Mesodermal cell (in vitro differentiated cells): ENCODE results near the gene ANKRD11.
"Not testable (repeated sequence)": the region's sequence is repeated elsewhere in the genome, so short reads cannot be mapped to it uniquely, and the experiment has no call there.

Source experiments
- H3K27ac ChIP-seq: 2 replicates; pipeline ENCODE4 v1.7.0; 2013; ENCODE audit warnings: mild to moderate bottlenecking, low read depth, low read length, moderate library complexity; ENCODE audit not compliant: severe bottlenecking
- H3K36me3 ChIP-seq: 2 replicates; pipeline ENCODE4 v1.7.1; 2013; ENCODE audit warnings: mild to moderate bottlenecking, low read length, moderate library complexity; ENCODE audit not compliant: control insufficient read depth, insufficient read depth
- H3K4me1 ChIP-seq: one replicate; pipeline ENCODE4 v1.7.1; 2013; ENCODE audit warnings: mild to moderate bottlenecking, low read length; ENCODE audit not compliant: insufficient read depth, control insufficient read depth, poor library complexity, severe bottlenecking
- H3K4me3 ChIP-seq: 2 replicates; pipeline ENCODE4 v1.7.0; 2013; ENCODE audit warnings: low read length, control low read depth, mild to moderate bottlenecking; ENCODE audit not compliant: insufficient read depth, poor library complexity, severe bottlenecking; ENCODE audit errors: extremely low read depth
- H3K9me3 ChIP-seq: 2 replicates; pipeline ENCODE4 v1.7.1; 2013; ENCODE audit warnings: mild to moderate bottlenecking, low read length, moderate library complexity; ENCODE audit not compliant: control insufficient read depth
- whole genome bisulfite sequencing, 2 experiments: methylation state at CpG; one replicate each; pipeline ENCODE4 v1.1.5; 2013; ENCODE audit warnings: missing lambda C conversion rate in 2 of 2; ENCODE audit not compliant: insufficient coverage in 2 of 2; 5-methylcytosine and 5-hydroxymethylcytosine counted together

The ANKRD11 gene

DNA sequence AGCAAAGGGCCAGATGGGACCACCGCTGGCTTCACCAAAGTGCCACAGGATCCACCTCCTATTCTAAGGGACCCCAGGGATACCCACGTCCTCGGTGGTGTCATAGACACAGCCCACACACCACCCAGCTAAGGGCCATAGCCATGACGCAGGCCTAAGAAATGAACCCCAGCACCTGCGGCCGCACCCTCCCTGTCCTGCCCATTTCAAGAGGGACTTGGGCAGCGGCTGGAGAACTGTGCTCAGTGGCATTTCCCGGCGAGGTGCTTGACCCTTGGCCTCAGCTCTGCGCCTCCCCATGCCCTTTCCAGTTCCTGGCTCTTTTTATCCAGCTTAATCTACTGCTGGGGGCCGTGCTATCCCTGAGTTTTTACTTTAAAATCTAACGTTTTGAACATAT, 245.6 kb downstream of the ANKRD11 start:
- WGBS, 2 experiments, result 80 to 83% methylated on average over 9 to 11 of the region's 12 CpGs
- peaks cover 9% of the 10 kb centered on the region for H3K9me3 ChIP-seq
- no peak overlapping the region for H3K27ac ChIP-seq
- H3K4me1 ChIP-seq, result no peaks in the 10 kb centered on the region
- no peaks in the 10 kb centered on the region for H3K36me3 ChIP-seq
- no peak overlapping the region for H3K4me3 ChIP-seq

DNA sequence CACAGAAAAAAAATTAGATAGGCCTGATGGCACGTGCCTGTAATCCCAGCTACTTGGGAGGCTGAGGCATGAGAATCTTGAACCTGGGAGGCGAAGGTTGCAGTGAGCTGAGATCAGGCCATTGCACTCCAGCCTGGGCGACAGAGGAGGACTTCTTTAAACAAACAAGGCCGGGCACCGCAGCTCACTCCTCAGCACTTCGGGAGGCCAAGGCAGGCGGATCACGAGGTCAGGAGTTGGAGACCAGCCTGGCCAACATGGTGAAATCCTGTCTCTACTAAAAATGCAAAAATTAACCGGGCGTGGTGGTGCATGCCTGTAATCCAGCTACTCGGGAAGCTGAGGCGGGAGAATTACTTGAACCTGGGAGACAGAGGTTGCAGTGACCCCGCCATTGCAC, 246.1 kb downstream of the ANKRD11 start:
- not testable (repeated sequence) for H3K27ac ChIP-seq, H3K9me3 ChIP-seq, H3K4me3 ChIP-seq, H3K36me3 ChIP-seq, H3K4me1 ChIP-seq
- WGBS, 2 experiments, result 89 to 90% methylated on average over 13 of the region's 13 CpGs

DNA sequence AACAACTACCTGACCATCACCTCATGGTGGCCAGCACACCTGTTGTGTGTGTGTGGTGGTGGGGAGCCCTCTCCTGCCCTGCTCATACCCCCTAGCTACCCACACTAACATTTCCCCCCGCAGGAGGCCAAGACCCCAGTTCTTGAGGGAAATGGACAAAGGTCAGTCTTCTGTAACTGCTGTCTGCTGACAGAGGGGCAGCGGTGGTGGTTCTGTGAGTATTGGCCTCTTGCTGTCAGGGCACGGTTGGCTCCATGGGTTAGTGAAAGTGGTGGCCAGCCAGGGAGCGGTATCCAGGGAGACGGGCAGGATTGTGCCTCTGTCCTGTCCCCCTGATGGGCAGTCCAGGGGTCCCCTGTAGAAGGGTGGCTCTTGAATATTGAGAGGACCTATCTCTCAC, 246.7 kb downstream of the ANKRD11 start:
- Histone ChIP-seq H3K4me3 (no peak overlapping the region), H3K27ac (no peak overlapping the region), H3K4me1 (no peaks in the 10 kb centered on the region), H3K9me3 (peaks cover 6% of the 10 kb centered on the region), H3K36me3 (no peaks in the 10 kb centered on the region)
- WGBS, 2 experiments, result 91 to 98% methylated on average over 4 of the region's 5 CpGs

DNA sequence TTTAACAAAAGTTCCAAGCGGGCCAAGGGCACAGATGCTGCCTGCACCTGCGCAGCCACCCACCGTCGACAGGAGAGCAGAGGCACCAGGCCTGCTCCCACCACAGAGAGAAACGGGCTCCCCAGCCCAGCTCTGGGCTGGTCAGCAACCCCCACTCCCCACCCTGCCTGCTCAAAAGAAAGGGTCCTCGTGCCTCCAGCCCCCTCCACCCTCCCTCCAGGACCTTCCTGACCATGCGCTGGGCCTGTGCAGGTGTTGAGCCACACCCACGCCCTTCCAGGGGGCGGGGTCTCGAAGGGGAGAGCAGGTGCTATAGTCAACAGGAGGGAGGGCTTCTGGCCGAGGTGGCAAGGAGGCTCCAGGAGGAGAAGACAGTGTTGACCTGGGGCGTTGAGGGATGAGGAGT, 247.6 kb downstream of the ANKRD11 start:
- no peak overlapping the region for H3K27ac ChIP-seq
- H3K4me1 ChIP-seq, result no peaks in the 10 kb centered on the region
- no peaks in the 10 kb centered on the region for H3K9me3 ChIP-seq
- H3K36me3 ChIP-seq, result no peaks in the 10 kb centered on the region
- WGBS, 2 experiments, result 63 to 77% methylated on average over 5 to 9 of the region's 12 CpGs
- H3K4me3 ChIP-seq, result no peak overlapping the region

DNA sequence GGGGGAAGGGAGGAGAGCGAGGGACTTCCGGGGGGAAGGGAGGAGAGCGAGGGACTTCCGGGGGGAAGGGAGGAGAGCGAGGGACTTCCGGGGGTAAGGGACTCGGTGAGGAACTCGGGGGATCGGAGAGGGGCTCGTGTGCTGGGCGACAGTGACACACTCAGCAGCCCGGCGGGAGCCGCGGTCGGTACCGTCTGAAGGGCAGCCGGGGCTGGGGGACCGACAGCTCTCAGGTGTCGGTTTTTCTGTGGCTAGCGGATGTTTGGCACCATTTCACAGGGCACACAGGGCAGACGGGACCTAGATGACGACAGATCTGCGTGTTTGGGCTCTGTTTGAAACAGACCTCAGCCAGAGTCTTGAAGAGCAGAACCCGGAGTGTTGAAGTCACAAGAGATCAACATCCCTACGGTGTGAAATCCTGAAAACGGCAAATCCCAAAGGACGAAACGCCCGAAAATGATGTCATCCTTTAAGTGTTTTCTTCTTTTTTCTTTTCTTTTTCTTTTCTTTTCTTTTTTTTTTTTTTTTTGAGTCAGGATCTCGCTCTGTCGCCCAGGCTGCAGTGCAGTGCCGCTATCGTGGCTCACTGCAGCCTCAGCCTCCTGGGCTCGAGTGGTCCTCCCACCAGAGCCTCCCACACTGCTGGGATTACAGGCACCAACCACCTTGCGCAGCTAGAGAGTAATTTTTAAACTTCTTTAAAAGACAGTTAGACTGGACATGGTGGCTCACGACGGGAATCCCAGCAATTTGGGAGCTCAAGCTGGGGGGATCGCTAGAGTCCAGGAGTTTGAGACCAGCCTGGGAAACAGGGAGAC, 249.0 kb downstream of the ANKRD11 start:
- no peaks in the 10 kb centered on the region for H3K9me3 ChIP-seq
- peaks cover 1% of the 10 kb centered on the region for H3K36me3 ChIP-seq
- peak overlapping the region; percentile 63 for H3K4me3 ChIP-seq
- H3K4me1 ChIP-seq, result no peaks in the 10 kb centered on the region
- H3K27ac ChIP-seq, result peak overlapping the region; percentile 96
- WGBS, 2 experiments, result 9 to 10% methylated on average over 27 to 33 of the region's 39 CpGs

DNA sequence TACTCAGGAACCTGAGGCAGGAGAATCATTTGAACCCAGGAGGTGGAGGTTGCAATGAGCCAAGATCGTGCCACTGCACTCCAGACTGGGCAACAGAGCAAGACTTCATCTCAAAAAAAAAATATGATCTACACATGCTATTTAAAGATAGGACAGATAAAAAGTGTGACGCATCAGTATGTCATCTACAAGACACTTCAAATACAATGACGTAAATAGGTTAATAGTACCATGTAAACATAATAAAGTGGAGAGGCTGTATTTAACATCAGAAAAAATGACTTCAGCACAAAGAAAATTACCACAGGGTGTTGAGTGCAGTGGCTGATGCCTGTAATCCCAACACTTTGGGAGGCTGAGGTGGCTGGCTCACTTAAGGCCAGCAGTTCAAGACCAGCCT, 252.6 kb downstream of the ANKRD11 start:
- no CpG with 5 or more reads among the region's 3 CpGs for WGBS, 2 experiments
- no peaks in the 10 kb centered on the region for H3K9me3 ChIP-seq
- H3K36me3 ChIP-seq, result peaks cover 34% of the 10 kb centered on the region
- no peak overlapping the region for H3K27ac ChIP-seq
- H3K4me1 ChIP-seq, result no peaks in the 10 kb centered on the region
- H3K4me3 ChIP-seq, result no peak overlapping the region

DNA sequence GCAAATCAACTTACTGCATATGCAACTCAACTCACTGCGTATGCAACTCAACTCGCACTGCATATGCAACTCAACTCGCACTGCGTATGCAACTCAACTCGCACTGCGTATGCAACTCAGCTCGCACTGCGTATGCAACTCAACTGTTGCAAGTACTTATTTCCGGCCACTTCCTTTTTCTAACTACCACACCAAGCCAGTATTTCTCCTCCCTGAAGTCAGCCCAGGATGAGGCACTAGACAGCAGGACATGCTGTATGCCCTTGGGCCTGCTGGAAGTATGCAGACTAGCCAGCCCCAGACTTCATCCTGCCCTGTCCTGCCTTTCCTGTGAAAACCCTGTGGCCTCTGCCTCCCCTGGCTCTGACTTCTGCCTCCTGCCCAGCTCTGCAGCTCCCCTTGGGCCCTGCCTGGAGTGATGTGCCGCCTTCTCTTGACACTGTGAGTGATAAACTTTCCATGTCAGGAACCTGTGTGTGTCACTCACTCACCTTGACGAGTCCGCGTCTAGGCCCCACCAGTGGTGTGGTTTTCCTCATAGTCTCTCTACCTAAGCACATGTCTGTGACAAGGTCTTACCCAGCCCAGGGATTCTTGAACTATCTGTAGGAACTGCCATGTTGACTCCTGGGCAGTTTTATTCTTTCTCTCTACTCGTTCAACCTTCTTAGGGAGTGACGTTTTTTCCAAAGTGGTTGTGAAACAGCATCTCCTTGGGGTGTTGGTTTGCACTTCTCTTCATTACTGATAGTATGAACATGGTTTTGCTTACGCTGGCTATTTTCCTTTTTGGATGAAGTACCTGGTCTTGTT, 256.5 kb downstream of the ANKRD11 start:
- Histone ChIP-seq H3K4me3 (no peak overlapping the region), H3K36me3 (peaks cover 69% of the 10 kb centered on the region), H3K27ac (no peak overlapping the region), H3K4me1 (no peaks in the 10 kb centered on the region), H3K9me3 (no peaks in the 10 kb centered on the region)
- 94 to 96% methylated on average over 13 to 14 of the region's 16 CpGs for WGBS, 2 experiments

DNA sequence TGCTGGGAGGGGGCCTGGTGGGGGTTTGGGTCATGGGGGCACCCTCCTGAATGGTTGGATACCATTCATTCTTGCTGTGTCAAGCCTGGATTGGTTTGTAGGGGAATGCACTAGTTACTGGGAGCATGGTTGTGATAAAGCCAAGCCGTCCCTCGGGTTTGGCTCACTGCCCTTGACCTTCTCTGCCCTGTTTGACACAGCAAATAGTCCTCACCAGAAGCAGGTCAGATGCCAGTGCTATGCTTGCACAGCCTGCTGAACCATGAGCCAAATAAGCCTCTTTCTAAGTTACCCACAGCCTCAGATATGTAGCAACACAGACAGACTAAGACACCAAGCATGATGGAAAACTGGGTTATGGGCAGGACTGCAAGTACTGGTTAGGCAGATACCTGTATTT, 258.3 kb downstream of the ANKRD11 start:
- Histone ChIP-seq H3K9me3 (peaks cover 7% of the 10 kb centered on the region), H3K4me1 (no peaks in the 10 kb centered on the region), H3K27ac (no peak overlapping the region), H3K36me3 (peaks cover 86% of the 10 kb centered on the region), H3K4me3 (no peak overlapping the region)
- WGBS, 2 experiments, result 92% methylated on average over 2 of the region's 2 CpGs; no CpG with 5 or more reads in 1 of the 2 experiments

DNA sequence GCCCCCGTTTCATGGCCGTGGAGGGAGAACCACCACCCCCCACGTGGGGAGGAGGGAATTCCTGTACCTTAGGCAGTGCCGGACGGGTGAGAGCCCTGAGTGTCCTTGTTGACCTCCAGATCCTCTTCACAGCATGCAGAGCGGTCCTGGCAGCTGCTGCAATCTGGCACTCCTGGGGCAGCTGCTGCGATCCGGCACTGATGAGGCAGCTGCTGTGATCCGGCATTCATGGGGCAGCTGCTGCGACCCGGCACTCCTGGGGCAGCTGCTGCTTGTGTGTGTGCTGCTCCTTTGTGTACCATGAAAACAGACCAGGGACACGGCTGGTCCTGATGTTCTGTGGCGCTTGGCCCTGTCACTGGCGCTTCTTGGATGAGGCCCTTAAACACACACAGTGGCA, 260.1 kb downstream of the ANKRD11 start:
- Histone ChIP-seq H3K4me3 (no peak overlapping the region), H3K9me3 (peaks cover 13% of the 10 kb centered on the region), H3K27ac (no peak overlapping the region), H3K36me3 (peaks cover 92% of the 10 kb centered on the region), H3K4me1 (no peaks in the 10 kb centered on the region)
- WGBS, 2 experiments, result 94 to 95% methylated on average over 11 to 14 of the region's 14 CpGs

DNA sequence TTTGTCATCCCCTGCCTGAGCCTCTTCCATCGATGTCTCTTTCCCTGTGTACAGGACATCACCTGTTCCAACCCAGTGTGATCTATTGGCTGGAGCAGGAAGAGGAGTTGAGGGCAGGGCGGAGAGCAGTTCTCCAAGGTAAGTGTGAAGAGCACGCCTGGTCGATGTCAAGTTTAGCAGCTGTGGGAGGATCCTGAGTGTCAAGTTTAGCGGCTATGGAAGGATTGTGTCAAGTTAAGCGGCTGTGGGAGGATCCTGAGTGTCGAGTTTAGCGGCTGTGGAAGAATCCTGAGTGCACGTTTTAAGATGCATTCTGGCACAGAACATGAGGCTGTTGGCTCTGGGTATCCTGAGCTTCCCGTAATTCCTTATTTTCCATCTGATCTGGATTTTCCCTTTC, 265.7 kb downstream of the ANKRD11 start:
- no peak overlapping the region for H3K4me3 ChIP-seq
- H3K4me1 ChIP-seq, result no peaks in the 10 kb centered on the region
- H3K27ac ChIP-seq, result no peak overlapping the region
- 99 to 100% methylated on average over 6 to 8 of the region's 10 CpGs for WGBS, 2 experiments
- peaks cover 94% of the 10 kb centered on the region for H3K36me3 ChIP-seq
- H3K9me3 ChIP-seq, result peaks cover 13% of the 10 kb centered on the region

DNA sequence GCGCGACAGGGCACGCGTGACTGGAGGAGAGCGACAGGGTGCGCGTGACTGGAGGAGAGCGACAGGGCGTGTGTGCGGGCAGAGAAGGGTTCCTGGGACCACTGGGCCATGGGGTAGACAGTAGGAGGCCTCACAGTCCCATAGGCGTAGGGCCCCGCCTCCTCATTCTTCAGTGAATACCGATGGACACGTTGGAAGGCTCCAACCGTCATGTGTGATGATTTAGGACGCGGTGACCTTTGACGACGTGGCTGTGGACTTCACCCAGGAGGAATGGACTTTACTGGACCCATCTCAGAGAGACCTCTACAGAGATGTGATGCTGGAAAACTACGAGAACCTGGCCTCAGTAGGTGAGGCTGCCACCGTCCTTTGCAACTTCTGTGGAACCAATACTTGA, 267.4 kb downstream of the ANKRD11 start:
- Histone ChIP-seq H3K27ac (no peak overlapping the region), H3K4me3 (no peak overlapping the region), H3K36me3 (peaks cover 86% of the 10 kb centered on the region), H3K9me3 (peaks cover 13% of the 10 kb centered on the region), H3K4me1 (no peaks in the 10 kb centered on the region)
- 97 to 98% methylated on average over 21 of the region's 21 CpGs for WGBS, 2 experiments
